G401.6 (cell line): ENCODE measurements around the gene SWAP70.
"Not testable (repeated sequence)": the region's sequence is repeated elsewhere in the genome, so short reads cannot be mapped to it uniquely, and the experiment has no call there.

ENCODE experiments used
- FAIRE-seq: peaks from 2 replicates; lab custom pipeline; 2012; peaks lifted over from hg19 to GRCh38; lab: Jason Lieb, UNC

SWAP70 gene

DNA sequence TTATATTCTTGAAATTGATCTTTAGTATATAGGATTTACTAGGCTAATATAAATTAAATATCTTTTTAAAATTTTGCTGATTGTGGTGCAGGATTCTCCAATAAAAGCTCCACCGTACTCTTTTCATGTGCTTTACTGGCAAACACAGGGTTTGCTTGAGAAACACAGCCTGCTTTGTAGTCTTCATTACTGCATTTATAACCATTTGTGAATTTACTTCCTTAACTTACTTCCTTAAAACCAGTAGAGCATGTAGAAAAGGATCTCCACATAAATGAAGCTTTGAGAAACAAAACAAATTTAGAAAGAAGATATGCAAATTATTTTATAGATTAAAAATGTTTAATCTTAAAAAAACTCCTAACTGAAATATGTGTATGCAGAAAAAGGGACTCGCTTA is 28.8 kb downstream of the SWAP70 start:
- peak; percentile 59 for FAIRE-seq

DNA sequence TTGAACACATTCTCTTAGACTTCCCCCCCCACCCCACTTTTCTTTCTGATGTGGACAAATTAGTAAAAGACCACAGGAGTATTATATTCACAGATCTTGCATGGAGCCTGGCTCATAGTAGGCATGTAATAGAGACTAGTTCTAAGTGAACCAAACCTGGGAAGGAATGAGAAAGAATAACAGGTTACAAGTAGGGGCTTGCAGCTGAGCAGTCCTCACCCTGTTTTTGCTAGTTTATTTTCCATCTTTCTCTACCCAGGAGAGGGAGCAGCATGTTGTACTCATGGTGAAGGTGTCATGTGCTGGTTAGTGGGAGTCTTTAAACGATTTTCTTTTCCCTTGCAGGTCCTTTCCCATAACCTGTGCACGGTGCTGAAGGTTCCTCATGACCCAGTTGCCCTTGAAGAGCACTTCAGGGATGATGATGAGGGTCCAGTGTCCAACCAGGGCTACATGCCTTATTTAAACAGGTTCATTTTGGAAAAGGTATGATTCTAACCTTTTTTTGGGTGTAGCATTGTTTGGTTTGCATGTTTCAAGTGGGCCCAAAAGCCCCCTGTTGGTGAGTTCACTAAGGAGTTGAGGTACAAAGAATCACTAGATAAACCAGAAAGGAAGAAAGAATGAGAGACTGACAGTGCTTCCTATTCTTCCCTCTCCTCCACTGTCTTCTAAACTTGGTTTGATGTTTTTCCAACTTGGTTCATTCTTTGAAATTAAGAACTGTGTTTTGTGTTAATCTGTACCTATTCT is 30.1 kb downstream of the SWAP70 start:
- no peak for FAIRE-seq

DNA sequence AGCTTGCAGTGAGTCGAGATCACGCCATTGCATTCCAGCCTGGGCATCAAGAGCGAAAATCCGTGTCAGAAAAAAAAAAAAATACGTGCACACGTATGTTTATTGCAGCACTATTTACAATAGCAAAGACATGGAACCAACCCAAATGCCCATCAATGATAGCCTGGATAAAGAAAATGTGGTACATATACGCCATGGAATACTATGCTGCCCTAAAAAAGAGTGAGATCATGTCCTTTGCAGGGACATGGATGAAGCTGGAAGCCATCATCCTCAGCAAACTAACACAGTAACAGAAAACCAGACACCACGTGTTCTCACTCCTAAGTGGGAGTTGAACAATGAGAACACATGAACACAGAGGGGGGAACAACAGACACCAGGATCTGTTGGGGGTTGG is 31.4 kb downstream of the SWAP70 start:
- FAIRE-seq = not testable (repeated sequence)

DNA sequence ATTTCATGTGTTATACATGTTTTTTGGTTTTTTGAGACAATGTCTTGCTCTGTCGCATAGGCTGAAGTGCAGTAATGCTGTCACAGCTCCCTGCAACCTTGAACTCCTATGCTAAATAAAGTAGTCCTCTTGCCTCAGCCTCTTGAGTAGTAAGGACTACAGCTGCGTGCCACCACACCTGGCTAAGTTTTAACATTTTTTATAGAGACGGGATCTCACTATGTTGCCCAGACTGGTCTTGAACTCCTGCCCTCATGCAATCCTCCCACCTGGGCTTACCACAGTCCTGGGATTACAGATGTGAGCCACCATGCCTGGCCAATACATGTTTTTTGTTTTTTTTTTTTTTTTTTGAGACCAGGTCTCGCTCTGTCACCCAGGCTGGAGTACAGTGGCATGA is 33.9 kb downstream of the SWAP70 start:
- FAIRE-seq = no peak

DNA sequence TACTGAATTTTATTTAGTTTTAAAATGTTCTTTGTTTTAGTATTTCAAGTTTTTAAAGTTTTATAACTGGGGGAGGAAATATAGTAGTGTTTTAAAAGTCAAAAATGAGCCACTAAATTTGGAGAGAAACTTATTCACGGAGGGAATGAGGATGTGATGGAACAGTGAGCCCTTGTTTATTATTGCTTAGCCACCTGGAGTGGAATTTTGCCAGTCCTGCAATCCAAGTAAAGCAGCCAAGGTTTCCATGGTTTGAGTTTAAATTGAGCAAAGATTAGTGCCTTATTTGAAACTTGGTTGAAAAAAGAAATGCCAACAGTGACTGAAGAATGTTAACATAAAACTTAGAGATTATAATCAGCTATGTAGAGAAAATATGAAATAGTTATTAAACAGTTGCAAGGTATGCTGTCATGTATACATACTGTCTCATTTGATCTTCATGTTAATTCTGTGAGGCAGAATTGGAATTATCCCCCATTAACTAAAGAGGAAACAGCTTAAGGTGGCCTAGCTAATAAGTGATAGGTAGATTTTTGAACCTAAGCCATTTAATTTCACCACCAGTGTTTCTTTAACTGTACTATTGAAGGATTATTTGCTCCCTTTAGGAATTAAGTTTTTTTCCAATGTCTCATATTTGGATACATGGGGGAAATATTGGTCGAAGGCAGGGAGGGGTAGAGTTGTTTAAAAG is 36.4 kb downstream of the SWAP70 start:
- FAIRE-seq = no peak

DNA sequence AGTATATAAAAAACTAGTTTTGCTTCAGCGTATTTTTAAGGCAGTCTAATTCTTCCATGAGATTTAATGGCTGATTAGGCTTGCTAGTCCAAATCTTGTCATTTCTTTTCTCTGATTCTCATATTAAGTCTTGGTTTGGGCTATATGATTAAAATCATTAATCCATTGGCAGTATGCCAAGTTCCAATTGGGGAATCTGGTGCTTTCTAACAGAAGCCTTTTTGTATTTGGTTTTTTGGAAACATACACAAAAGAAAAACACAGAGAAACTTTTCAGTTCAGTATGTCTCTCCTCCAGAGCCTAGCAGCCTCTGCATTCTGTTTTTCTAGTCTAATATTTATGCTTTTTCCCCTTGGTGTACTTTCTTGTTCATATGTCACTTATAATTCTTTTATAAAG is 37.9 kb downstream of the SWAP70 start:
- FAIRE-seq = no peak

DNA sequence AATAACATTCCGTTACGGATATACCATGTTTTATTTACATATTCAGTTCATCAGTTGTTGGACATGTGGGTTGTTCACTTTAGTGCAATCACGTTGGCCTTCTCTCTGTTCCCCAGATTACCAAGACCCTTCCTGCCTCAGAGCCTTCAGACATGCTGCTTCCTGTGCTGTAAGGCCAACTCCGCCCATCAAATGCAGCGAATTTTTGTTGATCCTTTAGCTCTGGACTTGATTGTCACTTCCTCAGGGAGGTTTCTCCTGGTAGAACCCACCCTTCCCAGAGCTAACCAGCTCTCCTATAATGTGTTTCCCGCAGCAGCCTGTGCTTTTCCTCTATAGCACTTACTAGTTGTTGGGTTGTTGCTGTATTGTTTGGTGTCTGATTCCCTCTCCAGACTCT is 39.4 kb downstream of the SWAP70 start:
- no peak for FAIRE-seq

DNA sequence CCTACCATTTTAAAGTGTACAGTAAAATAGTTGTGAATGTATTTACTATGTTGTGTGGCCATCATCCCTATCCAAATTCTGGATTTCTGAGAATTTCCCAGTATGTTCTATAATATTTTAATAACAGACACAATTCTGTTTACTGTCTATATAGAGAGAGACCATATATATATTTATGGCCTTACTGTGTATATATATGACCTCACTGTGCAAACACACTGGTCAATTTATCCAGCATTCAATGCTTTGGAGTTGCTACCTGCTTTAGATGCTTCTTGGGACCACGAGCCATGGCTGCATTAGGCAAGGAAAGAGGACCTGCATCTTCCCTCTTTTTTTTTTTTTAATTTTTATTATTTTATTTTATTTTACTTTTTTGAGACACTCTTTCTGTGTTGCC is 40.2 kb downstream of the SWAP70 start:
- no peak for FAIRE-seq

DNA sequence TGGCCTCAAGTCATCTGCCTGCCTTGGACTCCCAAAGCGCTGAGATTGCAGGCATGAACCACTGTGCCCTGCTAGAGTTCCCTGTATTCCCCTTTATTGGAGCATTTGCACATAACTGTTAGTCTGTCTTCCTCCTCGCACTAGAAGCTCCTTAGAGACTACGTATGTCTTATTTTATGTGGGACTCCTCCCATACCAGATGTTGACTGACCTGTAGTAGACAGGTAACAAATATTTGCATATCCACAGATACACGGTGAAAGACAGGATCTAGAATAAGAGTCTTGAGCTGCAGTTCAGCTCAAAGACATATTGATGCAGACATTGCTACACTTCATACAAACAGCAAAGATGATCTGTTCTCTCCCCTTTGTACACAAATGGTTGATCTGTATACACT is 40.7 kb downstream of the SWAP70 start:
- FAIRE-seq = no peak

DNA sequence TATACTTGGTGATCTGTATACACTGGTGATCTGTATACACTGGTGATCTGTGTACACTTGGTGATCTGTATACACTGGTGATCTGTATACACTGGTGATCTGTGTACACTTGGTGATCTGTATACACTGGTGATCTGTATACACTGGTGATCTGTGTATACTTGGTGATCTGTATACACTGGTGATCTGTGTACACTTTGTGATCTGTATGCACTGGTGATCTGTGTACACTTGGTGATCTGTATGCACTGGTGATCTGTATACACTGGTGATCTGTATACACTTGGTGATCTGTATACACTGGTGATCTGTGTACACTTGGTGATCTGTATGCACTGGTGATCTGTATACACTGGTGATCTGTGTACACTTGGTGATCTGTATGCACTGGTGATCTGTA is 41.5 kb downstream of the SWAP70 start:
- not testable (repeated sequence) for FAIRE-seq

DNA sequence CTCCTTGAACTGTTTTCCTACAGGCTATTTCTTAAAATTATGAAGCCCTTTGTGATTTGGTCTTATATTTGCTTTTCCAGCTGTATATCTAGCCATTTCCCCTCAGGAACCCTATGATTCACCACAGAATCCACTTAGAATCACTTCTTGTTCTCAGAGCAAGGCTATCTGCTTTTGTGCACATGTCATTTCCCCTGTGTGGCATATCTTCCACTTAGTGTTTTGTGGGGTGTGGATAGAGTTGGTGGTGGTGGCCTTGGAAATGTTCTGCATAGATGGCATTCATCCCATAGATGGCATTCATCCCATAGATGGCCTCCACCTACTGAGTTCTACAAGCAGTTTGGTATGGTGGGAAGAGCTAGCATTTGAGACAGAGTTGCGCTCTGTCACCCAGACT is 44.7 kb downstream of the SWAP70 start:
- no peak for FAIRE-seq

DNA sequence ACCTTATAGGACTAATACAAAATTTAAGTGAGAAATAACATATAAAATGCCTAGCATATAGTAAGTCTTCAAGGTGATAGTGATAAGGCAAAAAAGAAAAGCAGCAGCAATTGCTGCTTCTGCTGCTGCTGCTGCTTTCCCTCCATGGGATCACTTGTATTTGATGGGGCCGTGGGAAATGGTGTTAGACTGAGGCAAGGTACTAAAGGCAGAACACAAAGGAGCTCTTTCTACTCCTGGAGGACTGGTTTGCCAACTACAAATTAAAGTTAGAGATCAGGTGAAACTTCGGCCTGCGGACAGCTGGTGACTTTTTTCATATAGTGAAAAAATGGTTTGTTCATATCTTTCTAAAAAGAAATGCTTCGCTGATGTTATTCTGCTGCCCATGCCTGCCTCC is 46.3 kb downstream of the SWAP70 start:
- FAIRE-seq = no peak

DNA sequence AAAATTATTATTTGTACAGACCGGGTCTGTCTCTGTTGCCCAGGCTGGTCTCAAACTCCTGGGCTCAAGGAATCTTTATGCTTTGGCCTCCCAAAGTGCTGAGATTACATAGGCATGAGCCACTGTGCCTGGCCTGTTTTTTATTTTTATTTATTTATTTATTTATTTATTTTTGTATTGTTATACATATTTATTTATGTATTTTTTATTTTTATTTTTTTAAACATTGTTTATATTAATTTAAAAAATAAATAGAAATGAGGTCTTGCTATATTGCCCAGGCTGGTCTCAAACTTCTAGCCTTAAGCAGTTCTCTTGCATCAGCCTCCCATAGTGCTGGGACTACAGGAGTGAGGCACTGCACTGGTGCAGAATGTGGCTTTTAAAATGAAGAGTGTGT is 47.0 kb downstream of the SWAP70 start:
- FAIRE-seq = no peak

DNA sequence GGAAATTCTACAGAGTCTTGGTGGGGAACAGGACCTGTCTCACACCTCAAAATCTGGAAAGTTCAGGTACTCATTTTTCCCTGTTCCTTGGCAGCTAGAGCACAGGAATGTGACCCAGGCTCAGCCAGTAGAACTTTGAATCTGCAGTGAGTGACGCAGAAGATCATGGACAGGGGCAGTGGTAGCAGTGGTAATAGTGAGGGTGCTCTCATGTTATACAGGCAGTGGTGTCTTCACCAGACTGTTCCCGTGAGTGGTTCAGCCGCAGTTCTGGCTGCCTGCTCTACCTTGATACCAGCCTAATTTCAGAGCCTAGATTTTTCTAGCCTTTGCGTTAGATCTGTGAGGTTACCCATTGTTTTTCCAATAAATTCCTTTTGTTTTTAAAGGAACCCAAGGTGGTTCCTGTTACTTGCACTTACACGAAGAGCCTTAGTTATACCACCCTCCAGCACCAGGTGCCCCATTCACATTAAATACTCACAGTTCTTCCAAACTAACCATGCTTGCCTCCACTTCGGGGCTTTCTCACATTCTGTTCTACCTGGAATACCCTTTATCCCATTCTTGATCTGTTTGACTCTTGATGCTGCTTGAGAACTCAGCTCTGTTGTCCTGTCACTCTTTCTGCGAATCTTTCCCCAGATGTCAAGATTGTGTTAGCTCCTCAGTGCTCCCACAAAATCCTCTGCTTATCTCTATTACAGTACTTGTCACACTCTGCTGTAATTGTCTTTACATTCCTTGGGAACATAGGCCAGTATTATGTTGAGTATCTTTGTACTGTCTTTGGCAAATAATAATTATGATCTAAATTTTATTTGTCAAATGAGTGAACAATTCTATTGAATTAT is 47.8 kb downstream of the SWAP70 start:
- FAIRE-seq = no peak

DNA sequence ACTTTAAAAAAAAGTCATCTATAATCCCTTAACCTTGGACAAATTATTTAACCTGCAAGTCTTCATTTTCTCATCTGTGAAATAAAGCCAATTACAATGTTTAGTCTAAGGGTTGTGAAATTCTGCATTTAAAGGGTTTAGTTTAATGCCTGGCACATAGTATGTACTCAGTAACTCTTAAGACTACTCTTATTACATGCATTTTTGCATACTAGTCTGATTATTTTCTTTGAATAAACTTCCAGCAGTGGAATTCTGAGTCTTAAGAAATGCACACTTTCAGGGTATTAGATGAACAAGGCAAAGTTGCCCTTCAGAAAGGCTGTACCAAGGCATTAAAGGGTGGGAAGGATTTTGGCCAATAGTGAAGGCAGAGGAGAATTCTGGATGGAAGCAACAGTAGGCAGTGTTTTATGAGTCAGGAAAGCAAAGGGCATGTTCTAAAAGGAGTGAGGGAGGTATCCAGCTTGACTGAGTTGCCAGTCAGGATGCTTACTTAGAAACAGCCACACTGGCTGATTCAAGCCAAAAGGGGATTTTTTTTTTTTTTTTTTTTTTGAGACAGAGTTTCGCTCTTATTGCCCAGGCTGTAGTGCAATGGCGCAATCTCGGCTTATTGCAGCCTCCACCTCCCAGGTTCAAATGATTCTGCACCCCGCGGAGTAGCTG is 50.5 kb downstream of the SWAP70 start:
- no peak for FAIRE-seq

DNA sequence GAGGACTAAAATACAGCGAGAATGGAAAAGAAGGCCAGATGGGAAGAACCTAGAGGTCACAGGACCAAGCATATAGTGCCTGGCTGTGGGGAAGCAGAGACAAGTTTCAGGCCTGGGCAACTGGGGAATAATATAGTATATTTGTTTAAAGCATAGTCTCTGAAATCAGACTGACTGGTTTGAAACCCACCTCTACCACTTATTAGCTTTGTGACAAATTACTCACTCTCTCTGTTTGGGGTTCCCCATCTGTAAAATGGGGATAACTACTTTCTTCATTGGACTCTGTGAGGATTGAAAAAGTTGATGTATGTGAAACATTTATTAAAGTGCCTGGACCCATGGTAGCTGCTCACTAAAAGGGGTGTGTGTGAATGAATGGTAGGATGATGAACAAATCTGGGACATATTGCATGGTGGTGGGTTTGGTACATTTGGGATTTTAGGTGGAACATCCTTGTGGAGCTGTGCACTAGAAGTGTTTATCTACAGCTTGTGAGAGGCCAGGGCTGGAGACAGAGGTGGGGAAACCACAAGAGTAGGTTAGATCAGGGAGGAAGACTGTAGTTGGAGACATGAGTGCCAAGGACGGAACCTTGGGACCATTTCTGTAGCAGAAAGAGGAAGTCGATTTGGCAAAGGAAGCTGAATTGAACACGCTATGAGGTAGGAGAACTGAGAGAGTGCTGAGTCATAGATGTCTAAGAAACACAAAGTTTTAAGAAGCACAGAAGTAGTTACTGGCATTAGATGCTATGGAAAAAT is 52.6 kb downstream of the SWAP70 start:
- FAIRE-seq = no peak

DNA sequence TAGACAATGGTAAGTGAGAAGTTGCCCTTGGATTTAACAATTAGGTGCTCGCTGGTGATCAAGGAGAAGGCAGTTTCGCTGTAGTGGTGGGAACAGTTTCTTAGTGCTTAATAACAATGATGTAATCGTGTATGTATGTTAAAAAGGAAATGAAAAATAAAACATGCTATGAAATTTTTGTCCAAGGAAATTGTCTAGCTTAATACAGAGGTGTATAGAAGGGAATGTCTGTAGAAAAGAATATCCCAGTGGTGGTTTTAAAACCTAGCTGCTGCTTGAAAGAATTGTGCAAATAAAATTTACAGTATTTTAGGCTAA is 53.1 kb downstream of the SWAP70 start:
- no peak for FAIRE-seq

DNA sequence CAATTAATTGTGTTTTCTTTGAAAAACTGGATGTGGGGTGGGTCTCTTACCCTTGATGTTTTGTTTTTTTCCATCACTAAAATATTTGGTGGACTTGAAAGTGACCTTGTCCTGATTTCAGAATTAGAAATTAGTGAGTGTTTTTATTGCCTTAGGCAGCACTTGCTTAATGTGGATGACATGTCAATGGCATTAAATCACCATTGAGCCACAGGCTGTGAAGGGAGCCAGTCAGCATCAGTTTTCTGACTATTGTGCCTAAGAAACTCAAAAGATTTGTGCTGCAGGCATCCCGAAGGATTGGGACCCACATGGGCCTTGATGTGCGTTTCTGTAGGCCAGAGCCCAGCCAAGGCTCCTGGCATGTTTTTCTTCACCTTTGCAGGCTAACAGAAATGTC is 53.8 kb downstream of the SWAP70 start:
- no peak for FAIRE-seq

DNA sequence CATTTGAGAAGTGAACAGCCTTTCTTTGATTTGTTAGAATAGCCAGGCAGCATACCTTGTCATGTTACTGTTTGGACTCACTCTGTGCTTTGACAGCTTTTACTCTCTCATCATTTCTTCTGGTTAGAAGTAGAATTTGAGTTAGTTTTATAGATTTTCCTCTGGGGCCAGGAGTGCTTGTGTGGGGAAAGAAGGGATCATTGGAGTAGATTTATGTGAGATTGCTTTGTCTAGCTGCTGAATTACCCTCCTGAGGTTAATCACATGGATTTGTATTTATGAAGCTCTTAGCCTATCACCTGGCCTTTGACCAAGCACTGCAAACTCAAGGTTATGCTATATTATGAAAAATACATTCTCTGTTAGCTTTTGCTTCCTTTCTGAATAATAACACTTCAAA is 54.3 kb downstream of the SWAP70 start:
- FAIRE-seq = no peak

DNA sequence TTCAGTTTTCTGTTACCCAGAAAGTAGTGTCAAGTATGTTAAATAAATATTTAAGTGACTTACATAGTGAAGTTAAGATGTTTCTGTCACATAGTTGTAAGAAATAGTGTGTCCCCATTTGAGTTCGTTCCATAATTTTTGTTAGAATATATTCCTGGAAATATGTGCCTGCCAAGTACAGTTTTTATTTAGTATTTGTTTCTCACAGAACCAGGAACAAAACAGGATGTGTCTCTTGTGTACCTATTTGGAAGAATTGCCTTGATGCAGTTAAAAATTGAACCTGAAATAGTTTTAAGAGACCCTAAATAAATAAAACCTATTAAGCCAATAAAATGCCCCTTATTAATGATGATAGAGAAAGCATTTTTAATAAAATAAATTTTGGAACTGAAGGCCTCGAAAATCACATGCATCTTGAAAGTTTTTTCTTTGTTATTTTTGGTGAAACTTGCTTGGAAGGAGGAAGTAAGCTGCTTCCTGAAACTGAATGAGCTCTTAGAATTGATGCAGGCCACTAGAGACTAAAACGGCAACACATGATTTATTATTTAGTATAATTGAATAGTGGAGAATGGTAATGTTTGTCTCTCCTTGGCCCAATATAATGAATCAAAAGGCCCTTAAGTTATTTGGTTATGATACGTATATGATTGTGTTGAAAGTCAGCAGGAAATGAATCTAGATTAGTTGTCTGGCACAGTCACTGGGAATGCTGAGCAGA is 55.9 kb downstream of the SWAP70 start:
- FAIRE-seq = no peak

DNA sequence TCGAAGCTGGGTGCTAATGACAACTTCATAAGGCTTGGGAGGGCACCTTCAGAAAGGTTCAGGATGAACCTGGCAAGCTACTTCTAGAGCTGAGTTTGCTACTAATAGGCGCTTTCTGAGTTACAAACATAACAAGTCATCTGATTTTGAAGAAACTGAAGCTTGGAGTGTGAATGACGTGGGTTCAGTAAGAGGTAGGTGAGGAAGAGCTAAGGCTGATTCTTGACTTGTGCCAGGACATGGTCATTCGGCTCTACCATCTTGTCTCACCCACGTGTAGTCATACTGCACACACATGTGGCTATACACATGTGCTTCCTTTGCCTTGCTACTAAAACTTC is 56.4 kb downstream of the SWAP70 start:
- FAIRE-seq = no peak

DNA sequence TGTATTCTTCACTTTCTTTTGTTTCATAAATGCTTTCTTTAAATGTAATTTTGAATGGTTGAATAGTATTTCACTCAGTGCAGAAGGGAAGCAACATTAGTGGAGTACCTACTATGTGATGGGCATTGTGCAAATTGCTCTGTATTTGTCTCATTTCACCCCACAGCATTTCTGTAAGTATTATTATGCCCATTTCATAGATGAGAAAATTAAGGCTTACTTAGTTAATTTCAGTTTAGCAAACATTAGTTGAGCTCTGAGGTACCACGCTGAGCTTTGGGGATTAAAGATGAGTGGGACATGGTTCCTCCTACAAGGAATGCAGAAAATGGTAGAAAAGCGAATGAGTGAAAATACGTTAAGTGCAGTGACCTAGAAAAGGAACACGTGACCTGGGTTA is 58.1 kb downstream of the SWAP70 start:
- FAIRE-seq = no peak
